HG03097 (cell line): Measurements from ENCODE around the gene KLHL3.

Source experiments
- ATAC-seq: cut with Tn5 transposase; IDR thresholded peaks from one replicate; pipeline ENCODE4 v1.9.1; 2021; ENCODE audit not compliant: unreplicated experiment, low FRiP score

The KLHL3 gene

GRCh38 chr5:137638841-137639240 lies 97.0 kb downstream of the KLHL3 start:
- no peak for ATAC-seq

DNA sequence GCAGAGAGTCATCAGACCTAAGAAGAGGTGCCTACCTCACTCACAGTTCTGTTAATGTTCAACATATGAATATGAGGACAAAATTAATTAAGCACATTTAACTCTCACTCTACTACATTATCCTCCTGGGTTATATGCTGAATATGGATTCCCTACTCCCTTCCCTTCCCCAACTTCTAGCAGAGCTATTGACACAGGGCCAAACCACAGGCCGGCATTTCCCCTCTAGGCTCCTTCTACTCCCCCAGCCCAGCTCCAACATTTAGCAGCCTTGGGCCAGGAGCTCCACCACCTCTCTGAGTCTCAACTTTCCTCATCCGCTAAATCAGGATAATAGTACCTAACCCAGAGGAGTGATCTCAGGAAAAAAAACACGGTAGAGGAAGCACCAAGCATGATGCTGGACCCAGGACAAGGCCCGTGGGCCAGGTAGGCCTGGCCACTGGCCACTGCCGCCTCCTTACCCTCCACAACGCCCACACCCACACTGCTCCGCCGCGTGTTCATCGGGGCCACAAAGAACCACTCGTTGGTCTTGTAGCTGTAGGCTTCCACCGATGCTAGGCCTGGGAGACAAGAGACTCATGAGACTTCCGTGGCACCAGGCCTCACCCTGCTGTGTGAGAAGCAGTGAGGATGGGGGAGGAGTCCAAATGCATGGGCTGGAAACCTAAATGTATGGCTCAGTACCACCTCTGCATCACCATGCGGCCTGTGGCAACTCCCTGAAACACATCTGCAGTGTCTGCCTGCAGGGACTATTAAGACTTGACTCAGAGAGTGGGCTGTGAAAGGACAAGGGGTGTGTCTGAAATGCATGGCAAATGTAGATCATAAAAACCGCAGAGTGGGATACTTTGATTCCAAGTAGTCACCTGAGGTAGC lies 98.8 kb downstream of the KLHL3 start:
- no peak for ATAC-seq

DNA sequence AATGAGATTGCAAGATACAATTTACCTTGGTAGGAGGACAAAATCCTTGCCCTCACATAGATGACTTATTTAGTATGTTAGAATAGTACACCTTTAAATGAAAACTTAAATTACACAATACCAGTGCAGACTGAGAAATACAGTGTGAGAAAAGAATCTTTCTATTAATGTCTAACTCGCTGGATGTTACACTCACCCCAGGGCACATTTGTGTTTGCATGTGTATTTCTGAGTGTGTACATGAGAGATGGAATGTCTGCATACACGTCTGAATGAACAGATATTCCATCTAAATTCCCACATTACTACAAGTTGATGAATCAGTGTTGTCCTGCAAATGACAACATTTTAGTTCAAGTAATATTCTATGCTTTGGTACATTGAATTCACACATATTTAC lies 99.8 kb downstream of the KLHL3 start:
- no peak for ATAC-seq

- ATAC-seq, result no peak
Measured at GRCh38 chr5:137635521-137635921, 100.4 kb downstream of the KLHL3 start.

- ATAC-seq, result no peak
Measured at GRCh38 chr5:137633896-137634295, 102.0 kb downstream of the KLHL3 start.

GRCh38 chr5:137632716-137633115 lies 103.2 kb downstream of the KLHL3 start:
- ATAC-seq, result no peak

GRCh38 chr5:137631453-137631852 lies 104.4 kb downstream of the KLHL3 start:
- ATAC-seq, result no peak

DNA sequence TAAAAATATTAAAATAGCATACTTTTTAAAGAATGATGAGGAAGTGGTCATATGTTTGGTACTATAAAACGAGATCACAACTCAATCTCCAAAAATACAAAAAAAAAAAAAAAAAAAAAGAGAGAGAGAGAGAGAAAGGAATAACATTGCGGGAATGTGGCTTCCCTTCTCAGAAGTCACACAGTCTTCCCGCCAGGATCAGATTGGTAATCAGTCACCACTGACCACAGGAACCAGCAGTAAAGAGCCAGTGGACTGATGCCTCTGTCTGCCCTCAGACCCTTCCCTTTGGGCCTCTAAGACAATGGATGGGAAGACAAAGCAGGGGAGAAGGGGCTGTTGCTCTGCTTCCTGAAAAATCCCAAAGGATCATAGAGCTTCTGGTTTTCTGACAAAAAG lies 104.9 kb downstream of the KLHL3 start:
- ATAC-seq, result no peak

GRCh38 chr5:137630216-137630971 lies 105.5 kb downstream of the KLHL3 start:
- no peak for ATAC-seq

GRCh38 chr5:137629646-137630045 lies 106.2 kb downstream of the KLHL3 start:
- ATAC-seq, result no peak

DNA sequence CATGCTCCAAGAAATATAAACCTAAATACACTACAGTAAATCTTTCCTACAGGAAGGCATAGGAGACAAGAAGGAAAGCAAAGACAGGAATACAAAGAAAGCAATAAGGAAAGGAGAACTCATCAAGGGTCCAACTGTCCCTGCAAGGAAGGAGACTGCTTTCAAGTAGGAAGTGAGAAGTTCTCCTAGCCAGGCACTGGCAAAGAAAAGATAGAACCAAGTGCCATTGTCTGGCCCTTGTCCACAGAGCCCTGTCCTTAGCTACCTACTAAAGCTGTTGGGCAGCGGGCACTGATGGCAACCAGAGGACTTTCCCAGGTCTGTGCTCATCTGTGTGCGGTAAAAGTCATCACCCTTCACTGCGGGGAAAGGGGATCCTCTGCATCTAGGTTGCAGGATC lies 108.2 kb downstream of the KLHL3 start:
- ATAC-seq, result no peak

DNA sequence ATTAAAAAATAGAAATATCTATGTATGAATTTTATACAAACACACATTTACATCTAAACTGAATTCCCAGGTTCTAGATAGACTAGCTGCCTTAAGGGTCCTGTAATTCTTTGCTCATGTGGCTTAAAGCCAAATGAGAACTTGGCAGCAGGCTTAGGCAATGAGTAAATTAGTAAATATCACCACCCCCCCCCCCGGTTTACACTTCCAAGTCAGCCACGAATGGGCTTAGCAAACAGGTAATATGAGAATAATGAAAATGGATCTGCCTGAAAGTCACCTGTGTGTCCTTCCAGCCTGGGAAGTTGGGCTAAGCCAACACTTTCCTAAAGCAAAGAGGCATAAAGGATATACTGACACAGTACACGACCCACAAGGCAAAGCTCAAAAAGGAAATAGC lies 108.6 kb downstream of the KLHL3 start:
- ATAC-seq, result no peak

DNA sequence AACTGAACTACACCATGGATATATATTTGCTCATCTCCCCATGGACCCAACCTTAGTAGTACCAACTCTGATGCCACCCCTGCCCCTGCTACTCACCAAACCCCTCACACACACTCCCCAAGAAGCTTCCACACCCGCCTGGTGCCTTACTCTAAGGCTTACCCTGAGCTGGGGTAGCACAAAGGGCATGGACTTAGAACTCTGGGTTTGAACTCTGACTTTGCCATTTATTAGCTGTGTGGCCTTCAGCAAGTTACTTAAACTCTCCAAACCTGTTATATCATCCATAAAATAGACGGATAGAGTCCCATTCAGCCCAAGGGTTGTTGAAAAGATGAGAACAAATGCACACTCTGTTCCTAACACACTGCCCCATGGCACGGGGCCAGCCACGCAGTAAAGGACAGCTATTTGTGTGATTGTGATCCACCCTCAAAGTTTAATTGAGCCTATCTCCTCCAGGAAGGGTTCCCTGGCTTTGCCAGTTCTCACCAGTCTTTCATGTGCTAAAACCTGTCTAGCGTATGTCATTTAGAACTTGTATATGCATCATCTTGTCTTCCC lies 111.0 kb downstream of the KLHL3 start:
- no peak for ATAC-seq

- no peak for ATAC-seq
Measured at GRCh38 chr5:137622850-137623249, 113.0 kb downstream of the KLHL3 start.

- ATAC-seq, result no peak
Measured at GRCh38 chr5:137621861-137622823, 113.7 kb downstream of the KLHL3 start.

DNA sequence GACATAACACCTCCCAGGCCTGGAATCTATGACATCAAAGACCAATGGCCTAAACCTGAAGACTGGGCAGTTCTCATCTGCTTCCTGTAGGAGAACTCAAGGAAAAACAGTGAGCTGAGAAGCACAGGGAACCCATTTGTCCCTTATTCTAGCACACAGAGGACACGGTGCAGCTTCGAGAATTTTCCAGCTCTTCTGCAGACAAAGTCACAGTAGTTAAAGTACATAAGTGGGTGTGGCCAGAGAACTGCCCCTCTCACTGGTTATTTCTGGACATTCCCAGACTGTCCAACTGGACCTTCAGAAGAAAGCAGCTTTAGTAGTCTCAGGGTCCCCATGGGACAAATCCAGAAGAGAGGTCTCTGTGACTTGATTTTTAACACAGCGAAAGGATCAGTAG lies 114.6 kb downstream of the KLHL3 start:
- no peak for ATAC-seq

DNA sequence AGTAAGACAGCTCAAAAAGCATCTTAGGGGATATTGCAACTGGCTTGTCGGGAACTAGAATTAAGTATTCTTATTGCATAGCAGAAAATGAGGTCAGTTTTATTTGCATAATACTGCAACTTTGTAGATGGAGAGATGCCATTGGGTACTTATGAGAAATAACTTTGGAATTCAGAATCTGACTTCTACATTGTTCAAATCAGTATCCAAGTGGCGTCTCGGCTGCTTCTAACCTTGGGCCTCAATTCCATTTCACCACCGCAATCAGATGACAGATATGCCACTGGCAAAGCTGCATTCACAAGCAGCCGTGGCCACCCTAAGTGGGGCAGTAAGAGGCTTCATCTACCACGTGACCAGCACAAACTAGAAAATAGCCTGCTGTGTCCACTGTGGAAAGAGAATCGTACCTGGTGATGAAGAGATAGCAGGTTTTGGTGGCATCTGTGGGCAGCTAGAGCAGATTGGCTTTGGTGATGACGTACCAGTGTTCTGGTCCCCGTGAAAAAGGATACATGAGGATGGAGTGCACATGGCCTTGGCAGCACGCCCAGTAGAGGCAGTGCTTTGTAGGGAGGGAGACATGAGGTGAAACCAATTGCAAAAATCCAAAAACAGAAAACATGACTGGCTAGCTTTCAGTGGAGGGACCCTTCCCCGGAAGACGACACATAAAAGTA lies 116.6 kb downstream of the KLHL3 start:
- no peak for ATAC-seq

- ATAC-seq, result no peak
Measured at GRCh38 chr5:137618476-137618875, 117.4 kb downstream of the KLHL3 start.

DNA sequence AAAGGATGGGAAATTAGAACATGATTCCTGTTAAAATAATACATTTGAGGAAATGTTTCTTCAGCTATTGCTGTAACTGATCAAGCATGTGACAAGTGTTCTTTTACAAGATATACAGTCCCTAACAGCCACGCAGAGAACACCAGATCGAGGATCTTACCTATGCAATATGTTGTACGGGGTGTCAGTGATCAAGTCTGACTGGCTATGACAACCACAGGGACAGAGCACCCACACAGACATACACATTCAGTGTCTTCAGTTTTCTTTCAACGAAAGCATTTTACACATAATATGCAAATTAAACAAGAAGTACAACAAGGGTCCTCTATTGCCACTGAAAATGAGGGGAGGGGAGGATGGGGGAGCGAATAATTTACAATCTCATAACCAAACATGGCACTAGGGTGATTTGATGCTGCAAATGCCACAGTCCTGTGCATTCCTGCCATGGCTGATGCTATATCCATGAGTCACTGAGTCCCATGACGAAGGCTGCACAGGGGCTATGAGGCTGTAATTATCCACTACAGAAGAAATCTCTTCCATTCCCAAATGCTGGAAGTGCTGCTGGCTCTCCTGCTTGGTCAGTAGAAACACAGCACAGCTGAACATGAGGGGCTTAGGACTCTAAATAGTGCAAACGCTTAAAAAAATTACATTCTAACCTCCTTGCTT lies 118.2 kb downstream of the KLHL3 start:
- no peak for ATAC-seq
